ENCODE data around the gene NPLOC4. TPM values are rescaled to one million over a fixed set of nuclear protein-coding genes. Genes with fewer than 3 reads are reported as not detected.

The NPLOC4 gene
- total and polyA plus RNA-seq, 2 donors (not counting 1 experiment from before 2014, with no cell fraction given), result 70.2 to 101 TPM

DNA sequence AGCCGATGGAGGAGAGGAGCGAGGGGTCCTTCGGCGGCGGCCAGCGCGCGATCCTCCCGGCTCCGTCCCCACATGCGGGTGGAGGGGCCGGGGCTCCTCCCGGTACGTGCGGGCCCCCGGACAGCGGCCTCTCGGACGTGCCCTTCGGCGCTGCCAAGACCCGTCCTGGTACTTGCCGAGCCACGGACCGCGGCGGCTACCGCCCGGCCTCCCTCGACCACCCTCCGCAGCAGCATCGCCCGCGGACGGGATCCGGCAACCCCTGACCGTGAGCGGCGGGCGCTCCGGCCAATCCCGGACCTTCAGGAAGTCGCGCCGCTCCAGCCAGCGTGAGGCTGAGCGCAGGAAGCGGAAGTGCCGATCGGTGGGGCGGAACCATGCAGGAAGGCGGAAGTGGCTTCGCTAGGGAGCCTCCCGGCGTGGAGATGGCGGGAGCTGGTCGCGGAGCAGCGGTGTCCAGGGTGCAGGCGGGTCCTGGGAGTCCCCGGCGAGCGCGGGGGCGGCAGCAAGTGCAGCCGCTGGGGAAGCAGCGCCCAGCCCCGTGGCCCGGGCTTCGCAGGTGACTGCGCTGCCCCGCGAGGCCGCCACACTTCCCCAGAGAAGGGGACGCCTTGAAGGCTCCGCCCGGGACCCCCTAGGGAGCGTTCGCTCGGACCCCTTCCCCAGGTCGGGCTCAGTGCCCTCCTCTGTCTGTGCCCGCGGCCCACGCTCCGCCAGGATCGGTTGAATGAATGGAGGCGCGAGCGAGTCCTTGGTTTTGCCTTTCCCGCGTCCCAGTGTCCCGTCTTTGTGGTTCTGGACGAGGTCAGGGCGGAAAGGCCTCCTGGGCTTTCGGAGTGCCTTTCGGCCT, 29.7 kb upstream of the NPLOC4 start, which contains the start of the genes CCDC137 and OXLD1:
TSS of gene CCDC137 (plus strand) at position 396 of the 850 bp plus-strand sequence. CDS start at position 426, 30 bp downstream.
TSS of gene OXLD1 (minus strand) at position 264 of the 850 bp plus-strand sequence. CDS start at position 236, 28 bp downstream.
- WGBS (ENCODE audit: insufficient coverage), result under 1% methylated on average over 96 of the region's 96 CpGs
- H3K27ac ChIP-seq (ENCODE audit: low read length in 2 of 2), result peak within 1 kb of the TSS; percentile 69 to 80
- TF ChIP-seq EZH2 (IDR thresholded peaks at IDR 0.05; ENCODE audit: borderline replicate concordance, insufficient read depth, low read depth, low read length, poor library complexity, severe bottlenecking), result no peak
- TF ChIP-seq, protein P1, sequence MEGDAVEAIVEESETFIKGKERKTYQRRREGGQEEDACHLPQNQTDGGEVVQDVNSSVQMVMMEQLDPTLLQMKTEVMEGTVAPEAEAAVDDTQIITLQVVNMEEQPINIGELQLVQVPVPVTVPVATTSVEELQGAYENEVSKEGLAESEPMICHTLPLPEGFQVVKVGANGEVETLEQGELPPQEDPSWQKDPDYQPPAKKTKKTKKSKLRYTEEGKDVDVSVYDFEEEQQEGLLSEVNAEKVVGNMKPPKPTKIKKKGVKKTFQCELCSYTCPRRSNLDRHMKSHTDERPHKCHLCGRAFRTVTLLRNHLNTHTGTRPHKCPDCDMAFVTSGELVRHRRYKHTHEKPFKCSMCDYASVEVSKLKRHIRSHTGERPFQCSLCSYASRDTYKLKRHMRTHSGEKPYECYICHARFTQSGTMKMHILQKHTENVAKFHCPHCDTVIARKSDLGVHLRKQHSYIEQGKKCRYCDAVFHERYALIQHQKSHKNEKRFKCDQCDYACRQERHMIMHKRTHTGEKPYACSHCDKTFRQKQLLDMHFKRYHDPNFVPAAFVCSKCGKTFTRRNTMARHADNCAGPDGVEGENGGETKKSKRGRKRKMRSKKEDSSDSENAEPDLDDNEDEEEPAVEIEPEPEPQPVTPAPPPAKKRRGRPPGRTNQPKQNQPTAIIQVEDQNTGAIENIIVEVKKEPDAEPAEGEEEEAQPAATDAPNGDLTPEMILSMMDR (IDR thresholded peaks at IDR 0.05), result no peak
- peaks cover 8% of the 10 kb centered on the region for H4K20me1 ChIP-seq (ENCODE audit: control insufficient read depth, insufficient read depth, low read length, poor library complexity, severe bottlenecking)
- no peaks in the 10 kb centered on the region for H3K27me3 ChIP-seq (replicated peaks in 1 of 4; ENCODE audit: control extremely low read depth in 1 of 4, control insufficient read depth in 3 of 4, insufficient read depth in 4 of 4, low read length in 3 of 4)
- CTCF ChIA-PET, result interaction anchor here (1.8 kb wide), 1 partner anchor 17 kb away, joined by 5 read pairs; the partner anchor contains the start of genes ARL16 and HGS
- intact Hi-C loops (cut with micrococcal nuclease), result loop anchor here (1.0 to 2.0 kb wide), 5 partner anchors 17 to 427 kb away; partner anchors contain the start of genes ARL16, FAAP100, MRPL12 and NDUFAF8
- H3K36me3 ChIP-seq (replicated peaks in 1 of 2; ENCODE audit: control extremely low read depth in 1 of 2, control insufficient read depth in 1 of 2, extremely low read depth in 1 of 2, insufficient read depth in 2 of 2, low read length in 1 of 2), result peaks cover 0 to 25% of the 10 kb centered on the region in 2 experiments
- ATAC-seq (ENCODE audit: low read depth) (peak; percentile 97), DNase-seq (peak; percentile 94)
- Mint-ChIP-seq H3K27ac (peak within 1 kb of the TSS; percentile 96), H3K4me3 (peak within 1 kb of the TSS; percentile 91), H3K9me3 (ENCODE audit: insufficient read depth) (no peaks in the 10 kb centered on the region), H3K4me1 (peaks cover 23% of the 10 kb centered on the region), H3K27me3 (no peaks in the 10 kb centered on the region)
- peaks cover 19 to 25% of the 10 kb centered on the region in 2 donors for H3K4me1 ChIP-seq (ENCODE audit: control insufficient read depth in 2 of 2, insufficient read depth in 2 of 2, low read length in 2 of 2)
- peaks cover 54% of the 10 kb centered on the region for H3K79me2 ChIP-seq (ENCODE audit: control insufficient read depth, insufficient read depth, low read length)
- peak within 1 kb of the TSS; percentile 89 for H2AFZ ChIP-seq (ENCODE audit: insufficient read depth, low read depth, low read length, poor library complexity, severe bottlenecking)
- peak within 1 kb of the TSS; percentile 88 for H3K9ac ChIP-seq (ENCODE audit: low read length)
- POLR2A ChIA-PET, result interaction anchor here (0.5 to 0.7 kb wide), 2 partner anchors 17 to 628 kb away, joined by 3 read pairs; partner anchors contain the start of genes ARL16 and HGS
- no peaks in the 10 kb centered on the region for H3K9me3 ChIP-seq (ENCODE audit: control extremely low read depth in 1 of 3, control insufficient read depth in 2 of 3, insufficient read depth in 1 of 3, low read length in 2 of 3)
- peak within 1 kb of the TSS; percentile 77 to 98 (median 93) for H3K4me3 ChIP-seq (ENCODE audit: control extremely low read depth in 1 of 5, extremely low read depth in 1 of 5, insufficient read depth in 1 of 5, low read depth in 2 of 5, low read length in 4 of 5)
- peak within 1 kb of the TSS; percentile 93 for H3K4me2 ChIP-seq (replicated peaks; ENCODE audit: low read depth, low read length, poor library complexity, severe bottlenecking)
